DND-41 (cell line): ENCODE data around the gene ASPN.

Experiments
- ATAC-seq: fragments of 200-7000 bp; cut with Tn5 transposase; 3 replicates; pipeline ENCODE4 v1.9.1; 2021; ENCODE audit warnings: low read depth; ENCODE audit not compliant: insufficient read depth
- DNase-seq: peaks from one replicate; pipeline ENCODE4 v3.0.0-alpha.2; 2020
- H2AFZ ChIP-seq: 2 replicates; pipeline ENCODE4 v1.6.0; 2012; ENCODE audit warnings: low read depth, low read length
- H3K27ac ChIP-seq: 2 replicates; pipeline ENCODE4 v1.5.1; 2012; ENCODE audit warnings: low read length, inconsistent platforms
- H3K27me3 ChIP-seq: fragments of 200-600 bp; sonication (generic); 2 replicates; pipeline ENCODE4 v1.6.0; 2012; ENCODE audit warnings: low read length, mild to moderate bottlenecking, inconsistent platforms; ENCODE audit not compliant: insufficient read depth, poor library complexity
- H3K36me3 ChIP-seq: 2 replicates; pipeline ENCODE4 v1.5.1; 2012; ENCODE audit warnings: low read length, inconsistent platforms; ENCODE audit not compliant: insufficient read depth
- H3K4me1 ChIP-seq: 2 replicates; pipeline ENCODE4 v1.5.1; 2012; ENCODE audit warnings: mild to moderate bottlenecking, low read length; ENCODE audit not compliant: insufficient read depth
- H3K4me2 ChIP-seq: 2 replicates; pipeline ENCODE4 v1.6.0; 2012; ENCODE audit warnings: mild to moderate bottlenecking, moderate library complexity, low read length, inconsistent platforms; ENCODE audit not compliant: insufficient read depth
- H3K4me3 ChIP-seq, 2 experiments: fragments of 200-600 bp in 1 of 2; shearing (Covaris generic) in 1 of 2; 2 replicates each; pipeline ENCODE4 v1.5.1; 2012 to 2016; ENCODE audit warnings: inconsistent platforms in 2 of 2, low read length in 2 of 2, mild to moderate bottlenecking in 2 of 2, low read depth in 1 of 2, moderate library complexity in 1 of 2
- H3K79me2 ChIP-seq: 2 replicates; pipeline ENCODE4 v1.6.0; 2012; ENCODE audit warnings: low read length, inconsistent platforms; ENCODE audit not compliant: insufficient read depth
- H3K9ac ChIP-seq: 2 replicates; pipeline ENCODE4 v1.6.0; 2012; ENCODE audit warnings: low read depth, mild to moderate bottlenecking, inconsistent platforms, low read length, moderate library complexity
- H3K9me3 ChIP-seq: 2 replicates; pipeline ENCODE4 v1.5.1; 2012; ENCODE audit warnings: low read length, moderate library complexity, mild to moderate bottlenecking, inconsistent platforms; ENCODE audit not compliant: insufficient read depth, severe bottlenecking
- H4K20me1 ChIP-seq: 2 replicates; pipeline ENCODE4 v1.6.0; 2012; ENCODE audit warnings: low read length; ENCODE audit not compliant: insufficient read depth
- CTCF ChIP-seq: IDR thresholded peaks from 2 replicates; pipeline ENCODE4 v1.5.1; 2012; ENCODE audit warnings: borderline replicate concordance, low read length, moderate library complexity, mild to moderate bottlenecking; ENCODE audit not compliant: poor library complexity, severe bottlenecking; ENCODE audit errors: extremely low read depth
- EZH2 ChIP-seq: IDR thresholded peaks from 3 replicates; pipeline ENCODE4 v1.6.1; 2012; ENCODE audit warnings: borderline replicate concordance, low read depth, mild to moderate bottlenecking, moderate library complexity, low read length, inconsistent platforms; ENCODE audit not compliant: severe bottlenecking

ASPN gene

GRCh38 chr9:92496396-92497176 lies 14.3 kb upstream of the ASPN start:
- Histone ChIP-seq H3K9me3 (no peaks in the 10 kb centered on the region), H3K27me3 (no peaks in the 10 kb centered on the region), H3K4me1 (no peaks in the 10 kb centered on the region), H4K20me1 (no peaks in the 10 kb centered on the region), H3K79me2 (no peaks in the 10 kb centered on the region), H3K27ac (no peak overlapping the region), H2AFZ (no peak overlapping the region), H3K9ac (no peak overlapping the region), H3K4me3 (no peak overlapping the region), H3K36me3 (no peaks in the 10 kb centered on the region), H3K4me2 (no peak overlapping the region)
- TF ChIP-seq EZH2: no peak
- TF ChIP-seq CTCF: no peak
- ATAC-seq: no peak
- DNase-seq: no peak

GRCh38 chr9:92494856-92495255 lies 12.6 kb upstream of the ASPN start:
- Histone ChIP-seq H3K9ac (no peak overlapping the region), H4K20me1 (no peaks in the 10 kb centered on the region), H3K27me3 (no peaks in the 10 kb centered on the region), H3K4me1 (no peaks in the 10 kb centered on the region), H3K79me2 (no peaks in the 10 kb centered on the region), H3K4me3 (no peak overlapping the region), H3K4me2 (no peak overlapping the region), H3K9me3 (no peaks in the 10 kb centered on the region), H3K27ac (no peak overlapping the region), H2AFZ (no peak overlapping the region), H3K36me3 (no peaks in the 10 kb centered on the region)
- ATAC-seq: no peak
- no peak for DNase-seq
- TF ChIP-seq EZH2 (no peak), CTCF (no peak)

GRCh38 chr9:92493749-92494387 lies 11.6 kb upstream of the ASPN start:
- no peak overlapping the region for H3K4me2 ChIP-seq
- H3K9ac ChIP-seq: no peak overlapping the region
- H3K4me3 ChIP-seq: no peak overlapping the region
- H3K9me3 ChIP-seq: no peaks in the 10 kb centered on the region
- no peaks in the 10 kb centered on the region for H3K79me2 ChIP-seq
- H4K20me1 ChIP-seq: no peaks in the 10 kb centered on the region
- H3K27me3 ChIP-seq: no peaks in the 10 kb centered on the region
- H3K27ac ChIP-seq: no peak overlapping the region
- no peak for TF ChIP-seq EZH2
- no peak for TF ChIP-seq CTCF
- H3K36me3 ChIP-seq: no peaks in the 10 kb centered on the region
- no peaks in the 10 kb centered on the region for H3K4me1 ChIP-seq
- no peak for ATAC-seq
- H2AFZ ChIP-seq: no peak overlapping the region
- no peak for DNase-seq
